HFFc6 (cell line): ENCODE measurements around the gene C1orf53. TPM values are rescaled to one million over a fixed set of nuclear protein-coding genes. Genes with fewer than 3 reads are reported as not detected.
"Not testable (repeated sequence)": the region's sequence is repeated elsewhere in the genome, so short reads cannot be mapped to it uniquely, and the experiment has no call there.

Source experiments
- DNase-seq: peaks from one replicate; pipeline ENCODE4 v3.0.0-alpha.2; 2018
- H3K27ac Mint-ChIP-seq: 2 replicates; pipeline ENCODE4 v1.8.0; 2020; ENCODE audit warnings: mild to moderate bottlenecking, mixed read lengths
- H3K27me3 Mint-ChIP-seq: 2 replicates; pipeline ENCODE4 v1.8.0; 2021; ENCODE audit warnings: mild to moderate bottlenecking, moderate library complexity, mixed read lengths; ENCODE audit not compliant: insufficient read depth
- H3K36me3 Mint-ChIP-seq: 2 replicates; pipeline ENCODE4 v1.8.0; 2021; ENCODE audit warnings: low read depth, mixed read lengths
- H3K4me1 Mint-ChIP-seq: 2 replicates; pipeline ENCODE4 v1.8.0; 2020; ENCODE audit warnings: low read depth, mixed read lengths
- H3K4me3 Mint-ChIP-seq: 2 replicates; pipeline ENCODE4 v1.8.0; 2020; ENCODE audit warnings: mild to moderate bottlenecking, moderate library complexity, mixed read lengths
- H3K9me3 Mint-ChIP-seq: 2 replicates; pipeline ENCODE4 v1.8.0; 2020; ENCODE audit warnings: mild to moderate bottlenecking, mixed read lengths
- total RNA-seq, 6 experiments: library from RNA; stranded (reverse); fragmentation: NEBNext Ultra II Directional; extraction: Animal tissue kit (Norgen Biotek cat#: 25700); gene quantifications; 2 replicates in 1 of 6; 3 replicates in 5 of 6; pipeline ENCODE4 v1.2.3, GENCODE V29; 2021
- TF ChIP-seq, protein P1 (sequence below): fragments of 200-600 bp; sonication (generic); IDR thresholded peaks from 2 replicates; pipeline ENCODE4 v1.5.0; 2021; ENCODE audit warnings: antibody characterized with exemption, mild to moderate bottlenecking

The C1orf53 gene
- total RNA-seq, 6 experiments from 2014 or later, result 18.6 to 21.8 (median 19.9) TPM

DNA sequence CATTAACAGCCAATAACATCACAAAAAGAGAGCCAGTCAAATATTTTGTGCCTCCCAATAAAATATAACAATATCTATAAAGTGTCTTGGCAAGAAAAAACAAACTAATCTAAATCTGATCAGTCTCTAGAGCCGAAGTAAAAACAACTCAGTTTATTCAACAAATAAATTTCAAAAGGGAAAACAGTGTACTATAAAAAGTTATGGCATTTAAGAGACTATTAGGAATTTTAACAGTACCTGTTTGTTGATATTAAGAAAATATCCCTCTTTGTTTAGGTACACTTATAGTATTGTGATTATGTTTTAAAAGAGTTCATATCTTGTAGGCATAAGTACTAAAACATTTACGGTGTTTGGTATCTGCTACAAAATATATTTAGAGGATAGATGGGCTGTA is 36.6 kb upstream of the C1orf53 start:
- H3K9me3 Mint-ChIP-seq, result no peaks in the 10 kb centered on the region
- no peak for DNase-seq
- H3K4me3 Mint-ChIP-seq, result no peak overlapping the region
- H3K36me3 Mint-ChIP-seq, result no peaks in the 10 kb centered on the region
- TF ChIP-seq, protein P1, sequence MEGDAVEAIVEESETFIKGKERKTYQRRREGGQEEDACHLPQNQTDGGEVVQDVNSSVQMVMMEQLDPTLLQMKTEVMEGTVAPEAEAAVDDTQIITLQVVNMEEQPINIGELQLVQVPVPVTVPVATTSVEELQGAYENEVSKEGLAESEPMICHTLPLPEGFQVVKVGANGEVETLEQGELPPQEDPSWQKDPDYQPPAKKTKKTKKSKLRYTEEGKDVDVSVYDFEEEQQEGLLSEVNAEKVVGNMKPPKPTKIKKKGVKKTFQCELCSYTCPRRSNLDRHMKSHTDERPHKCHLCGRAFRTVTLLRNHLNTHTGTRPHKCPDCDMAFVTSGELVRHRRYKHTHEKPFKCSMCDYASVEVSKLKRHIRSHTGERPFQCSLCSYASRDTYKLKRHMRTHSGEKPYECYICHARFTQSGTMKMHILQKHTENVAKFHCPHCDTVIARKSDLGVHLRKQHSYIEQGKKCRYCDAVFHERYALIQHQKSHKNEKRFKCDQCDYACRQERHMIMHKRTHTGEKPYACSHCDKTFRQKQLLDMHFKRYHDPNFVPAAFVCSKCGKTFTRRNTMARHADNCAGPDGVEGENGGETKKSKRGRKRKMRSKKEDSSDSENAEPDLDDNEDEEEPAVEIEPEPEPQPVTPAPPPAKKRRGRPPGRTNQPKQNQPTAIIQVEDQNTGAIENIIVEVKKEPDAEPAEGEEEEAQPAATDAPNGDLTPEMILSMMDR, result no peak
- peaks cover 13% of the 10 kb centered on the region for H3K4me1 Mint-ChIP-seq
- no peak overlapping the region for H3K27ac Mint-ChIP-seq
- no peaks in the 10 kb centered on the region for H3K27me3 Mint-ChIP-seq

DNA sequence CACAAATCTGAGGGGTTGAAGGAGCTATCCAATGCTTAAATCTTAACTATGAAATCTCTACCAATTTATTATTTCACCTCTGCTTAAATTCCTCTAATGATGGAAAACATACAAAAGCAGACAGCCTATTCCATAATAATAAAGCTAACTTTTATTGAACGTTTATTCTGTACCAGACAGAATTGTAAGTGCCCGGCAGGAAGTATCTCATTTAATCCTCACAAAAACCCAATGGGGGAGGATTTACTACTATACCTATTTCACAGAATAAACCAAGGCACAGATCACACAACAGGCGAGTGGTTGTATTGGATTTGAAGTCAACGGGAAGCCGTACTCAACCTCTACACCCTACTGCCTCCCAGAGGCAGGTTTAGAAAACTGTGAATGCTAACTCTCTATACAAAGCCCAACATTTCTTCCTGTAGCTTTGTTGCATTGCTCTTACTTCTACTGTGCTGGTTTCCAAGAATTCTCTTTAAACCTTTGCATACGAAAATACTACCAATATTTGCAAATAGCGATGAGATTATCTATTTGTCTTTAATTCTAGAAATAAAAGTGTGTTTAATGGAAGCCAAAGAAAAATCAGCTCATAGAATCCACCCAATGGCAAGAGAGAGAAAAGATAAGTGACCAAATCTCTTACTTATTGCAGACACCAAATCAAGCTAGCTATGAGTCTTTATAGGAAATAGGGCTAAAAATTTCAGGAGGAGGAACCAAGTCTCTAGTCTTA is 33.5 kb upstream of the C1orf53 start:
- H3K27ac Mint-ChIP-seq, result no peak overlapping the region
- DNase-seq, result peak; percentile 68

DNA sequence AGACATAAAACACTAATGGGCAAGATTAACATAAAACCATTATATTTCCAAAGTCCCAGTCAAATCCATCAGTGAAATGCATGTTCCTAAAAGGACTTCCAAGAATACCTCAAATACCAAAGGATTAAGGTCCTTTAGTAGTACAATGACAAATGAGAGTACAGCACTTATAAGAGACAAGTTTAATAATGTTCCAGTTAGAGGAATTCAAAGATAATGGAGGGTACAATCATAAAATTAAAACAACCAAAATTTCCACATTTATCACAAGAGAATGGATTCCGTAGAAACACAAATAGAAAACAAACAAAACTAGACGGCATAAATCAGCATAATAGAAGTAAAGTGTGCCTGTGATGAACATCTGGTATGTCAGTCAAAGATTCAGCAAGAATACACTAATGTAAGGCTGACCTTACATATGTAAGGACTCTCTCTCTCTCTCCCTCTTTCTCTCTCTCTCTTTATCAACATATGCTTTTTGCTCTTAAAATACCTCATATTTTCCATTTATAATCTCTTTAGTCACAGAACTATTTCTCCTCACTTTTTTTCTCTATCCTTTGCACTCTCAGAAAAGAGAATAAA is 32.8 kb upstream of the C1orf53 start:
- no peaks in the 10 kb centered on the region; the same call in 1 of the 2 replicates for H3K4me1 Mint-ChIP-seq
- no peak for DNase-seq
- no peaks in the 10 kb centered on the region for H3K9me3 Mint-ChIP-seq
- no peaks in the 10 kb centered on the region for H3K27me3 Mint-ChIP-seq
- TF ChIP-seq, protein P1, result no peak
- H3K4me3 Mint-ChIP-seq, result no peak overlapping the region
- H3K36me3 Mint-ChIP-seq, result no peaks in the 10 kb centered on the region
- no peak overlapping the region for H3K27ac Mint-ChIP-seq

More for the DNA sequence above, 33.5 kb upstream of the C1orf53 start:
- H3K27me3 Mint-ChIP-seq, result no peaks in the 10 kb centered on the region
- TF ChIP-seq, protein P1, result peak; percentile 80
- H3K4me3 Mint-ChIP-seq, result no peak overlapping the region
- no peaks in the 10 kb centered on the region for H3K9me3 Mint-ChIP-seq
- H3K36me3 Mint-ChIP-seq, result no peaks in the 10 kb centered on the region
- no peaks in the 10 kb centered on the region; the same call in 1 of the 2 replicates for H3K4me1 Mint-ChIP-seq

DNA sequence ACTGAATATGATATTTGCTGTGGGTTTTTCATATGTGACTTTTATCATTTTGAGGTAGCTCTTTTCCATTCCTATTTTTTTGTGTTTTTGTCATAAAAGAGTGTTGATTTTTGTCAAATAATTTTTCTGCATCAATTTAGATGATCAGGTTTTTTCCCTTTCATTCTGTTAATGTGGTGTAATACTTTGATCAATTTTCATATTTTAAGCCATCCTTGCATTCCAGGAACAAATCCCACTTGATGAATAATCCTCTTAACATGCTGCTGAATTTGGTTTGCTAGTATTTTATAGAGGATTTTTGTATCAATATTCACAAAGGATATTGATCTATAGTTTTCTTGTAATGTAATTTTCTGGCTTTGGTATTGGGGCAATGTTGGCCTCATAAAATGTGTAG is 25.5 kb upstream of the C1orf53 start:
- TF ChIP-seq, protein P1, result no peak
- Mint-ChIP-seq H3K27me3 (no peaks in the 10 kb centered on the region), H3K27ac (no peak overlapping the region), H3K4me3 (no peak overlapping the region), H3K9me3 (peaks cover 17% of the 10 kb centered on the region), H3K36me3 (peaks cover 19% of the 10 kb centered on the region), H3K4me1 (no peaks in the 10 kb centered on the region)
- no peak for DNase-seq

DNA sequence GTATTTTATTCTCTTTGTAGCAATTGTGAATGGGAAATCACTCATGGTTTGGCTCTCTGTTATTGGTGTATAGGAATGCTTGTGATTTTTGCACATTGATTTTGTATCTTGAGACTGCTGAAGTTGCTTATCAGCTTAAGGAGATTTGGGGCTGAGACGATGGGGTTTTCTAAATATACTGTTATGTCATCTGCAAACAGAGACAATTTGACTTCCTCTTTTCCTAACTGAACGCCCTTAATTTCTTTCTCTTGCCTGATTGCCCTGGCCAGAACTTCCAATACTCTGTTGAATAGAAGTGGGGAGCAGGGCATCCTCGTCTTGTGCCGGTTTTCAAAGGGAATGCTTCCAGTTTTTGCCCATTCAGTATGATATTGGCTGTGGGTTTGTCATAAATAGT is 22.0 kb upstream of the C1orf53 start:
- Mint-ChIP-seq H3K36me3 (peaks cover 19% of the 10 kb centered on the region), H3K9me3 (peaks cover 17% of the 10 kb centered on the region)
- DNase-seq, H3K27me3 Mint-ChIP-seq, H3K27ac Mint-ChIP-seq, H3K4me1 Mint-ChIP-seq, H3K4me3 Mint-ChIP-seq: not testable (repeated sequence)

DNA sequence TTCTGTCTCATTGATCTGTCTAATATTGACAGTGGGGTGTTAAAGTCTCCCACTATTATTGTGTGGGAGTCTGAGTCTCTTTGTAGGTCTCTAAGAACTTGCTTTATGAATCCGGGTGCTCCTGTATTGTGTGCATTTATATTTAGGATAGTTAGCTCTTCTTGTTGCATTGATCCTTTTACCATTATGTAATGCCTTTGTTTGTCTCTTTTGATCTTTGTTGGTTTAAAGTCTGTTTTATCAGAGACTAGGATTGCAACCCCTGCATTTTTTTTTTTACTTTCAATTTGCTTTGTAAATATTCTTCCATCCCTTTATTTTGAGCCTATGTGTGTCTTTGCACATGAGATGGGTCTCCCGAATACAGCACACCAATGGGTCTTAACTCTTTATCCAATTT is 20.2 kb upstream of the C1orf53 start:
- H3K4me3 Mint-ChIP-seq, H3K27ac Mint-ChIP-seq, DNase-seq, H3K36me3 Mint-ChIP-seq, H3K9me3 Mint-ChIP-seq, H3K27me3 Mint-ChIP-seq, H3K4me1 Mint-ChIP-seq: not testable (repeated sequence)
